Activated T-cell treated with anti-CD3 and anti-CD28 coated beads, Interleukin-2, amount 50 U/mL, for 48 hours (primary cell): Measurements from ENCODE around the gene ACAP1.

Experiments
- DNase-seq, 2 experiments: peaks; one replicate each; pipeline ENCODE4 v3.0.0-alpha.2; 2020

Gene ACAP1

GRCh38 chr17:7391307-7391706, 55.0 kb downstream of the ACAP1 start:
- no peak for DNase-seq

GRCh38 chr17:7392696-7393612, 56.6 kb downstream of the ACAP1 start:
- no peak for DNase-seq

- peak; percentile 44 to 49 for DNase-seq
These were observed 57.5 kb downstream of the ACAP1 start for GRCh38 chr17:7393613-7394451.

- DNase-seq, result peak; percentile 90 to 93
These were observed 58.3 kb downstream of the ACAP1 start, which contains the start of gene PLSCR3 for GRCh38 chr17:7394452-7395191. TSS of gene PLSCR3 (minus strand) at chr17:7394525. CDS start at chr17:7394110, 415 bp downstream.

GRCh38 chr17:7396147-7396546, 59.8 kb downstream of the ACAP1 start:
- no peak for DNase-seq

- no peak for DNase-seq
These were observed 62.3 kb downstream of the ACAP1 start for GRCh38 chr17:7398612-7399011.
